A375 (cell line): ENCODE measurements around the gene LYG1. TPM values are rescaled to one million over a fixed set of nuclear protein-coding genes. Genes with fewer than 3 reads are reported as not detected.

Experiments used
- total RNA-seq: library from RNA; depleted of rRNA; stranded (reverse); fragments of >200 nt; shearing (Covaris generic); gene quantifications from 2 replicates; pipeline ENCODE4 v1.2.3, GENCODE V29; 2014; rRNA removed

LYG1 gene
- total RNA-seq = 0.15 and 0.45 TPM in 2 replicates

GRCh38 chr2:99301097-99301496 lies at the start of gene LYG1:
Gene LYG1 (minus strand): TSS chr2:99301197. CDS start chr2:99295670, 5,527 bp downstream.

GRCh38 chr2:99337113-99338028 lies 36.4 kb upstream of the LYG1 start, which contains the start of gene EIF5B:
Gene EIF5B (plus strand): TSS chr2:99337389. CDS start chr2:99337555, 166 bp downstream.

GRCh38 chr2:99335911-99336803 lies 35.2 kb upstream of the LYG1 start, which contains the start of gene TXNDC9:
Gene TXNDC9 (minus strand): TSS chr2:99336333. CDS start chr2:99333210, 3,123 bp downstream.

GRCh38 chr2:99255491-99256318 lies 45.3 kb downstream of the LYG1 start, which contains the start of gene LYG2:
Gene LYG2 (minus strand): TSS chr2:99255666. CDS start chr2:99254260, 1,406 bp downstream.

Other genes starting within 250 kb of the LYG1 start
- gene C2orf15, start 159.5 kb downstream of the LYG1 start, total RNA-seq = 0.13 and 0.41 TPM in 2 replicates
- 1.6 and 1.8 TPM in 2 replicates for gene TSGA10, start 146.3 kb downstream of the LYG1 start, total RNA-seq
- 5.1 and 5.5 TPM in 2 replicates for gene LIPT1, start 146.2 kb downstream of the LYG1 start, total RNA-seq
- 15.6 and 20.3 TPM in 2 replicates for gene MITD1, start 120.1 kb downstream of the LYG1 start, total RNA-seq
- gene MRPL30, start 120.0 kb downstream of the LYG1 start, total RNA-seq = 37.0 and 37.9 TPM in 2 replicates
- gene LYG2, start 45.5 kb downstream of the LYG1 start, total RNA-seq = 0.72 TPM in 1 of 2 replicates, not detected in the other
- 19.4 and 30.2 TPM in 2 replicates for gene TXNDC9, start 35.1 kb upstream of the LYG1 start, total RNA-seq
- 15.2 and 20.2 TPM in 2 replicates for gene EIF5B, start 36.2 kb upstream of the LYG1 start, total RNA-seq
- gene REV1, start 188.8 kb upstream of the LYG1 start, total RNA-seq = 17.8 and 21.2 TPM in 2 replicates